ENCODE results near the gene PLD4. TPM values are rescaled to one million over a fixed set of nuclear protein-coding genes. Genes with fewer than 3 reads are reported as not detected.
"Not testable (repeated sequence)": the region's sequence is repeated elsewhere in the genome, so short reads cannot be mapped to it uniquely, and the experiment has no call there.

Gene PLD4
- total and polyA plus RNA-seq, 4 donors, result 12.9 to 32.6 (median 27.8) TPM

DNA sequence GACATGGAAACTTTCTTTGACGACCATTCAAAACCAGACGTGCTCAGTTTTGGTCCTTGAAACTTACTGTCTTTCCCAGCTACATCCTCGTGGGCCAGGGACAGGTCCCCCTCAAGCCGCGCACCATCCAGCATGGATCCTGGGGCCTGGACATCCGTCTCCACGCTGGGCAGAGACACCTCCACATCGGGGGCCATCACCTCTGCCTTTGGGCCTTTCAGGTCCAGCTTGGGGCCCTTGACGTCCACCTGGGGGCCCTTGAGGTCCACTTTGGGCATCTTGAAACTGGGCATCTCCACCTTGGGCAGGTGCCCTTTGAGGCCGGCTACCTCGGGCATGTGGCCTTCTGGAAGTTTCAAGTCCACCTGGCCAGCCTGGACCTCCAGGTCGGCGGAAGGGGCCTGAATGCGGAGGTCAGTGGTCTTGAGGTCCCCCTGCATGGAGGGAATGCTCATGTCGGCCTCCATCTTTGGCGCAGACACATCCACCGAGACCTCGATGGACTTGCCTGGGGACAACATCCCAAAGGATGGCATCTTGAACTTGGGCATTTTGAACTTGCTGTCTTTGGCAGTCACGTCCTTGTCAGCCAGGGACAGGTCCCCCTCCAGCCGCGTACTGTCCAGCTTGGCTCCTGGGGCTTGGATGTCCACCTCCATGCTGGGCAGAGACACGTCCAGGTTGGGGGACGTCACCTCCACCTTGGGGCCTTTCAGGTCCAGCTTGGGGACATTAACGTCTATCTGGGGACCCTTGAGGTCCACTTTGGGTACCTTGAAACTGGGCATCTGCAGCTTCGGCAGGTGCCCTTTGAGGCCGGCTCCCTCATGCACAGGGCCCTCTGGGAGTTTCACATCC lies 17.1 kb downstream of the PLD4 start:
- H3K27ac ChIP-seq (ENCODE audit: low read depth, low read length), result no peak overlapping the region
- DNase-seq (ENCODE audit: low read depth in 4 of 6, low spot score in 6 of 6), result no peak
- H3K36me3 ChIP-seq (ENCODE audit: control insufficient read depth, insufficient read depth, low read length), result peaks cover 30% of the 10 kb centered on the region
- no peak overlapping the region for H3K4me3 ChIP-seq (ENCODE audit: low read depth, low read length)
- 94% methylated on average over 26 of the region's 26 CpGs for WGBS (ENCODE audit: insufficient coverage)
- no peaks in the 10 kb centered on the region for H3K9me3 ChIP-seq (ENCODE audit: control insufficient read depth, insufficient read depth, low read length)
- H3K27me3 ChIP-seq (ENCODE audit: control insufficient read depth, insufficient read depth, low read length), result no peaks in the 10 kb centered on the region
- H3K4me1 ChIP-seq (ENCODE audit: control insufficient read depth, insufficient read depth, low read length), result peaks cover 6% of the 10 kb centered on the region

DNA sequence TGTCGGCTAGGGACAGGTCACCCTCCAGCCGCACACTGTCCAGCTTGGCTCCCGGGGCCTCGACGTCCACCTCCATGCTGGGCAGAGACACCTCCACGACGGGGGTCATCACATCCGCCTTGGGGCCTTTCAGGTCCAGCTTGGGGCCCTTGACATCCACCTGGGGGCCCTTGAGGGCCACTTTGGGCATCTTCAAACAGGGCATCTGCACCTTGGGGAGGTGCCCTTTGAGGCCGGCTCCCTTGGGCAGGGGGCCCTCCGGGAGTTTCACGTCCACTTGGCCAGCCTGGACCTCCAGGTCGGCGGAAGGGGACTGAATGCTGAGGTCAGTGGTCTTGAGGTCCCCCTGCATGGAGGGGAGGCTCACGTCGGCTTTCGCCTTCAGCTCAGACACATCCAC lies 17.9 kb downstream of the PLD4 start:
- H3K4me1 ChIP-seq (ENCODE audit: control insufficient read depth, insufficient read depth, low read length), result peaks cover 6% of the 10 kb centered on the region
- no peak for DNase-seq (ENCODE audit: low read depth in 4 of 6, low spot score in 6 of 6)
- H3K27me3 ChIP-seq (ENCODE audit: control insufficient read depth, insufficient read depth, low read length), result no peaks in the 10 kb centered on the region
- H3K27ac ChIP-seq (ENCODE audit: low read depth, low read length), result no peak overlapping the region
- no peak overlapping the region for H3K4me3 ChIP-seq (ENCODE audit: low read depth, low read length)
- peaks cover 34% of the 10 kb centered on the region for H3K36me3 ChIP-seq (ENCODE audit: control insufficient read depth, insufficient read depth, low read length)
- no peaks in the 10 kb centered on the region for H3K9me3 ChIP-seq (ENCODE audit: control insufficient read depth, insufficient read depth, low read length)
- 95% methylated on average over 15 of the region's 16 CpGs for WGBS (ENCODE audit: insufficient coverage)

DNA sequence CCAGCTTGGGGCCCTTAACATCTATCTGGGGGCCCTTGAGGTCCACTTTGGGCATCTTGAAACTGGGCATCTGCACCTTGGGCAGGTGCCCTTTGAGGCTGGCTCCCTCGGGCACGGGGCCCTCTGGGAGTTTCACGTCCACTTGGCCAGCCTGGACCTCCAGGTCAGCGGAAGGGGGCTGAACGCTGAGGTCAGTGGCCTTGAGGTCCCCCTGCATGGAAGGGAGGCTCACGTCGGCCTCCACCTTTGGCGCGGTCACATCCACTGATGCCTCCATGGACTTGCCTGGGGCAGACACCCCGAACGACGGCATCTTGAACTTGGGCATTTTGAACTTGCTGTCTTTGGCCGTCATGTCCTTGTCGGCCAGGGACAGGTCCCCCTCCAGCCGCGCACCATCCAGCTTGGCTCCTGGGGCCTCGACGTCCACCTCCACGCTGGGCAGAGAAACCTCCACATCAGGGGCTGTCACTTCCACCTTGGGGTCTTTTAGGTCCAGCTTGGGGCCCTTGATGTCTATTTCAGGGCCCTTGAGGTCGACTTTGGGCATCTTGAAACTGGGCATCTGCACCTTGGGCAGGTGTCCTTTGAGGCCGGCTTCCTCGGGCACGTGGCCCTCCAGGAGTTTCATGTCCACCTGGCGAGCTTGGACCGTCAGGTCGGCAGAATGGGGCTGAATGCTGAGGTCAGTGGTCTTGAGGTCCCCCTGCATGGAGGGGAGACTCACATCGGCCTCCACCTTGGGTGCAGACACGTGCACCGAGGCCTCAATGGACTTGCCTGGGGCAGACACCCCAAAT lies 18.7 kb downstream of the PLD4 start:
- H3K27me3 ChIP-seq (ENCODE audit: control insufficient read depth, insufficient read depth, low read length); H3K4me3 ChIP-seq (ENCODE audit: low read depth, low read length); H3K27ac ChIP-seq (ENCODE audit: low read depth, low read length); DNase-seq (ENCODE audit: low read depth in 4 of 6, low spot score in 6 of 6); H3K9me3 ChIP-seq (ENCODE audit: control insufficient read depth, insufficient read depth, low read length); H3K4me1 ChIP-seq (ENCODE audit: control insufficient read depth, insufficient read depth, low read length): not testable (repeated sequence)
- 94% methylated on average over 29 of the region's 29 CpGs for WGBS (ENCODE audit: insufficient coverage)
- peaks cover 34% of the 10 kb centered on the region for H3K36me3 ChIP-seq (ENCODE audit: control insufficient read depth, insufficient read depth, low read length)

DNA sequence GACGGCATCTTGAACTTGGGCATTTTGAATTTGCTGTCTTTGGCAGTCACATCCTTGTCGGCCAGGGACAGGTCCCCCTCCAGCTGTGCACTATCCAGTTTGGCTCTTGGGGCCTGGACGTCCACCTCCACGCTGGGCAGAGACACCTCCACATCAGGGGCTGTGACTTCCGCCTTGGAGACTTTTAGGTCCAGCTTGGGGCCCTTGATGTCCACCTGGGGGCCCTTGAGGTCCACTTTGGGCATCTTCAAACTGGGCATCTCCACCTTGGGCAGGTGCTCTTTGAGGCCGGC lies 19.3 kb downstream of the PLD4 start:
- H3K36me3 ChIP-seq (ENCODE audit: control insufficient read depth, insufficient read depth, low read length), result peaks cover 34% of the 10 kb centered on the region
- H3K27me3 ChIP-seq (ENCODE audit: control insufficient read depth, insufficient read depth, low read length); H3K4me1 ChIP-seq (ENCODE audit: control insufficient read depth, insufficient read depth, low read length); DNase-seq (ENCODE audit: low read depth in 4 of 6, low spot score in 6 of 6); H3K27ac ChIP-seq (ENCODE audit: low read depth, low read length); H3K4me3 ChIP-seq (ENCODE audit: low read depth, low read length); H3K9me3 ChIP-seq (ENCODE audit: control insufficient read depth, insufficient read depth, low read length): not testable (repeated sequence)
- 89% methylated on average over 6 of the region's 6 CpGs for WGBS (ENCODE audit: insufficient coverage)

DNA sequence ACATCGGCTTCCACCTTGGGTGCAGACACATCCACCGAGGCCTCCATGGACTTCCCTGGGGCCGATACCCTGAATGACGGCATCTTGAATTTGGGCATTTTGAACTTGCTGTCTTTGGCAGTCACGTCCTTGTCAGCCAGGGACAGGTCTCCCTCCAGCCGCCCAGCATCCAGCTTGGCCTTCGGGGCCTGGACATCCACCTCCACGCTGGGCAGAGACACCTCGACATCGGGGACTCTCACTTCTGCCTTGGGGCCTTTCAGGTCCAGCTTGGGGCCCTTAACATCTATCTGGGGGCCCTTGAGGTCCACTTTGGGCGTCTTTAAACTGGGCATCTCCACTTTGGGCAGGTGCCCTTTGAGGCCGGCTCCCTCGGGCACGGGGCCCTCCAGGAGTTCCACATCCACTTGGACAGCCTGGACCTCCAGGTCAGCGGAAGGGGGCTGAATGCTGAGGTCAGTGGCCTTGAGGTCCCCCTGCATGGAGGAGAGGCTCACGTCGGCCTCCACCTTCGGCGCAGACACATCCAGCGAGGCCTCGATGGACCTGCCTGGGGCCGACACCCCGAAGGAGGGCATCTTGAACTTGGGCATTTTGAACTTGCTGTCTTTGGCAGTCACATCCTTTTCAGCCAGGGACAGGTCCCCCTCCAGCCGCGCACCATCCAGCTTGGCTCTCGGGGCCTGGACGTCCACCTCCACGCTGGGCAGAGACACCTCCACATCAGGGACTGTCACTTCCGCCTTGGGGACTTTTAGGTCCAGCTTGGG lies 19.9 kb downstream of the PLD4 start:
- not testable (repeated sequence) for H3K4me1 ChIP-seq (ENCODE audit: control insufficient read depth, insufficient read depth, low read length)

DNA sequence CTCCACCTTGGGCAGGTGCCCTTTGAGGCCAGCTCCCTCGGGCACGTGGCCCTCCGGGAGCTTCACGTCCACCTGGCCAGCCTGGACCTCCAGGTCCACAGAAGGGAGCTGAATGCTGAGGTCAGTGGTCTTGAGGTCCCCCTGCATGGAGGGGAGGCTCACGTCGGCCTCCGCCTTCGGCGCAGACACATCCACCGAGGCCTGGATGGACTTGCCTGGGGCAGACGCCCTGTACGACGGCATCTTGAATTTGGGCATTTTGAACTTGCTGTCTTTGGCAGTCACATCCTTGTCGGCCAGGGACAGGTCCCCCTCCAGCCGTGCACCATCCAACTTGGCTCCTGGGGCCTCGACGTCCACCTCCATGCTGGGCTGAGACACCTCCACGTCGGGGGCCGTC lies 20.6 kb downstream of the PLD4 start:
- H3K36me3 ChIP-seq (ENCODE audit: control insufficient read depth, insufficient read depth, low read length), result peaks cover 30% of the 10 kb centered on the region

More for the DNA sequence above, 19.9 kb downstream of the PLD4 start:
- not testable (repeated sequence) for H3K27me3 ChIP-seq (ENCODE audit: control insufficient read depth, insufficient read depth, low read length); H3K9me3 ChIP-seq (ENCODE audit: control insufficient read depth, insufficient read depth, low read length); DNase-seq (ENCODE audit: low read depth in 4 of 6, low spot score in 6 of 6); H3K27ac ChIP-seq (ENCODE audit: low read depth, low read length); H3K4me3 ChIP-seq (ENCODE audit: low read depth, low read length)
- H3K36me3 ChIP-seq (ENCODE audit: control insufficient read depth, insufficient read depth, low read length), result peaks cover 32% of the 10 kb centered on the region
- WGBS (ENCODE audit: insufficient coverage), result 94% methylated on average over 27 of the region's 29 CpGs

DNA sequence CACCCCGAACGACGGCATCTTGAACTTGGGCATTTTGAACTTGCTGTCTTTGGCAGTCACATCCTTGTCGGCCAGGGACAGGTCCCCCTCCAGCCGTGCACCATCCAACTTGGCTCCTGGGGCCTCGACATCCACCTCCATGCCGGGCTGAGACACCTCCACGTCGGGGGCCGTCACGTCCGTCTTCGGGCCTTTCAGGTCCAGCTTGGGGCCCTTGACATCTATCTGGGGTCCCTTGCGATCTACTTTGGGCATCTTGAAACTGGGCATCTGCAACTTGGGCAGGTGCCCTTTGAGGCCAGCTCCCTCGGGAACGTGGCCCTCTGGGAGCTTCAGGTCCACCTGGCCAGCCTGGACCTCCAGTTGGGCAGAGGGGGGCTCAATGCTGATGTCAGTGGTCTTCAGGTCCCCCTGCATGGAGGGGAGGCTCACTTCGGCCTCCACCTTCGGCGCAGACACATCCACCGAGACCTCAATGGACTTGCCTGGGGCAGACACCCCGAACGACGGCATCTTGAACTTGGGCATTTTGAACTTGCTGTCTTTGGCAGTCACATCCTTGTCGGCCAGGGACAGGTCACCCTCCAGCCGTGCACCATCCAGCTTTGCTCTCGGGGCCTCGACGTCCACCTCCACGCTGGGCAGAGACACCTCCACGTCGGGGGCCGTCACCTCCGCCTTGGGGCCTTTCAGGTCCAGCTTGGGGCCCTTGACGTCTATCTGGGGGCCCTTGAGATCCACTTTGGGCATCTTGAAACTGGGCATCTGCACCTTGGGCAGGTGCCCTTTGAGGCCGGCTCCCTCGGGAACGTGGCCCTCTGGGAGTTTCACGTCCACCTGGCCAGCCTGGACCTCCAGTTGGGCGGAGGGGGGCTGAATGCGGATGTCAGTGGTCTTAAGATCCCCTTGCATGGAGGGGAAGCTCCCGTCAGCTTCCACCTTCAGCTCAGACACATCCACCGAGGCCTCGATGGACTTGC lies 21.6 kb downstream of the PLD4 start:
- 94% methylated on average over 33 of the region's 43 CpGs for WGBS (ENCODE audit: insufficient coverage)
- not testable (repeated sequence) for H3K4me1 ChIP-seq (ENCODE audit: control insufficient read depth, insufficient read depth, low read length); H3K9me3 ChIP-seq (ENCODE audit: control insufficient read depth, insufficient read depth, low read length); H3K27me3 ChIP-seq (ENCODE audit: control insufficient read depth, insufficient read depth, low read length); DNase-seq (ENCODE audit: low read depth in 4 of 6, low spot score in 6 of 6); H3K27ac ChIP-seq (ENCODE audit: low read depth, low read length); H3K4me3 ChIP-seq (ENCODE audit: low read depth, low read length)
- peaks cover 30% of the 10 kb centered on the region for H3K36me3 ChIP-seq (ENCODE audit: control insufficient read depth, insufficient read depth, low read length)

More for the DNA sequence above, 20.6 kb downstream of the PLD4 start:
- H3K4me3 ChIP-seq (ENCODE audit: low read depth, low read length); H3K9me3 ChIP-seq (ENCODE audit: control insufficient read depth, insufficient read depth, low read length); H3K27me3 ChIP-seq (ENCODE audit: control insufficient read depth, insufficient read depth, low read length); DNase-seq (ENCODE audit: low read depth in 4 of 6, low spot score in 6 of 6); H3K4me1 ChIP-seq (ENCODE audit: control insufficient read depth, insufficient read depth, low read length); H3K27ac ChIP-seq (ENCODE audit: low read depth, low read length): not testable (repeated sequence)
- WGBS (ENCODE audit: insufficient coverage), result 88% methylated on average over 20 of the region's 20 CpGs

DNA sequence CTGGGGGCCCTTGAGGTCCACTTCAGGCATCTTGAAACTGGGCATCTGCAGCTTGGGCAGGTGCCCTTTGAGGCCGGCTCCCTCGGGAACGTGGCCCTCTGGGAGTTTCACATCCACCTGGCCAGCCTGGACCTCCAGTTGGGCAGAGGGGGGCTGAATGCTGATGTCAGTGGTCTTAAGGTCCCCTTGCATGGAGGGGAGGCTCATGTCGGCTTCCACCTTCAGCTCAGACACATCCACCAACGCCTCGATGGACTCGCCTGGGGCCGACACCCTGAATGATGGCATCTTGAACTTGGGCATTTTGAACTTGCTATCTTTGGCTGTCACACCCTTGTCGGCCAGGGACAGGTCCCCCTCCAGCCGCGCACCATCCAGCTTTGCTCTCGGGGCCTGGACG lies 22.5 kb downstream of the PLD4 start:
- DNase-seq (ENCODE audit: low read depth in 4 of 6, low spot score in 6 of 6); H3K4me1 ChIP-seq (ENCODE audit: control insufficient read depth, insufficient read depth, low read length); H3K9me3 ChIP-seq (ENCODE audit: control insufficient read depth, insufficient read depth, low read length); H3K4me3 ChIP-seq (ENCODE audit: low read depth, low read length); H3K27me3 ChIP-seq (ENCODE audit: control insufficient read depth, insufficient read depth, low read length); H3K27ac ChIP-seq (ENCODE audit: low read depth, low read length): not testable (repeated sequence)
- 94% methylated on average over 13 of the region's 13 CpGs for WGBS (ENCODE audit: insufficient coverage)
- peaks cover 29% of the 10 kb centered on the region for H3K36me3 ChIP-seq (ENCODE audit: control insufficient read depth, insufficient read depth, low read length)
